Neural crest cell (in vitro differentiated cells): Measurements from ENCODE around the gene PSTPIP1. TPM values are rescaled to one million over a fixed set of nuclear protein-coding genes. Genes with fewer than 3 reads are reported as not detected.

Source experiments
- DNase-seq: peaks from one replicate; pipeline ENCODE4 v3.0.0; 2021; ENCODE audit warnings: low read depth, mixed read lengths, low spot score
- H3K27ac Mint-ChIP-seq: one replicate; pipeline ENCODE4 v1.8.0; 2021; ENCODE audit warnings: mild to moderate bottlenecking, mixed read lengths; ENCODE audit not compliant: unreplicated experiment
- H3K27me3 Mint-ChIP-seq: 2 replicates; pipeline ENCODE4 v1.8.0; 2021; ENCODE audit warnings: low read depth, mild to moderate bottlenecking, mixed read lengths
- H3K36me3 Mint-ChIP-seq: 2 replicates; pipeline ENCODE4 v1.8.0; 2021; ENCODE audit warnings: low read depth, mild to moderate bottlenecking, mixed read lengths
- H3K4me1 Mint-ChIP-seq: 2 replicates; pipeline ENCODE4 v1.8.0; 2021; ENCODE audit warnings: mixed read lengths
- H3K4me3 Mint-ChIP-seq: one replicate; pipeline ENCODE4 v1.8.0; 2021; ENCODE audit warnings: mild to moderate bottlenecking, mixed read lengths
- H3K9me3 Mint-ChIP-seq: 2 replicates; pipeline ENCODE4 v1.8.0; 2021; ENCODE audit warnings: mixed read lengths
- total RNA-seq: library from RNA; stranded (reverse); gene quantifications from 2 replicates; pipeline ENCODE4 v1.2.1, GENCODE V29; 2021
- TF ChIP-seq, protein P1 (sequence below): fragments of 200-600 bp; sonication (generic); conservative IDR thresholded peaks from 2 replicates; pipeline ENCODE4 v1.5.0; 2021; ENCODE audit warnings: antibody characterized with exemption, mild to moderate bottlenecking

The PSTPIP1 gene
- total RNA-seq, 1 donor from 2014 or later = 0.84 TPM

DNA sequence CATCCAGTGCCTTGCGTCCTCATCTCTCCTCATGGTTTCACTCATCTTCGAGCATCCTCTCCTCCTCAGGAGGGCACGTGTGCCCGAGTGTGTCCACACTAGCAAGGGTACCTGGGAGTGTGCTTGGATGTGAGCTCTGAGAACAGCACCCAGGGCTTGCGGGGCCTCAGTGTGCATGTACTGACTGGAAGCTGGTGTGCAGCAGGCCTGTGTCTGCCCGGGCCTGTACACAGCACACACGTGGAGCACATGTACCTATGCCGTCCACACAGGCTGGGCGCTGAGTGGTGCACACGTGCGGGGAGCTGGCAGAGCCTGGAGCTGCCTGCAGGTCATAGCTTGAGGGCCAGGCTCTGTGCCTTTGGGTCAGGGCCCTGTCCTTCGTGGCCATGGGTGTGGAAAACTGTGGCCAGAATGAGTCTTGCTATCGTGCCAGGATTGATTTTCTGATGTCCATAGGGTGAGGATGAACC is 41.1 kb downstream of the PSTPIP1 start:
- Mint-ChIP-seq H3K9me3 (peaks cover 2% of the 10 kb centered on the region), H3K4me1 (peaks cover 14% of the 10 kb centered on the region), H3K27ac (peak overlapping the region; percentile 86), H3K4me3 (peak overlapping the region; percentile 64), H3K36me3 (peaks cover 15% of the 10 kb centered on the region), H3K27me3 (peaks cover 9% of the 10 kb centered on the region)
- DNase-seq = no peak
- TF ChIP-seq, protein P1, sequence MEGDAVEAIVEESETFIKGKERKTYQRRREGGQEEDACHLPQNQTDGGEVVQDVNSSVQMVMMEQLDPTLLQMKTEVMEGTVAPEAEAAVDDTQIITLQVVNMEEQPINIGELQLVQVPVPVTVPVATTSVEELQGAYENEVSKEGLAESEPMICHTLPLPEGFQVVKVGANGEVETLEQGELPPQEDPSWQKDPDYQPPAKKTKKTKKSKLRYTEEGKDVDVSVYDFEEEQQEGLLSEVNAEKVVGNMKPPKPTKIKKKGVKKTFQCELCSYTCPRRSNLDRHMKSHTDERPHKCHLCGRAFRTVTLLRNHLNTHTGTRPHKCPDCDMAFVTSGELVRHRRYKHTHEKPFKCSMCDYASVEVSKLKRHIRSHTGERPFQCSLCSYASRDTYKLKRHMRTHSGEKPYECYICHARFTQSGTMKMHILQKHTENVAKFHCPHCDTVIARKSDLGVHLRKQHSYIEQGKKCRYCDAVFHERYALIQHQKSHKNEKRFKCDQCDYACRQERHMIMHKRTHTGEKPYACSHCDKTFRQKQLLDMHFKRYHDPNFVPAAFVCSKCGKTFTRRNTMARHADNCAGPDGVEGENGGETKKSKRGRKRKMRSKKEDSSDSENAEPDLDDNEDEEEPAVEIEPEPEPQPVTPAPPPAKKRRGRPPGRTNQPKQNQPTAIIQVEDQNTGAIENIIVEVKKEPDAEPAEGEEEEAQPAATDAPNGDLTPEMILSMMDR = no peak

DNA sequence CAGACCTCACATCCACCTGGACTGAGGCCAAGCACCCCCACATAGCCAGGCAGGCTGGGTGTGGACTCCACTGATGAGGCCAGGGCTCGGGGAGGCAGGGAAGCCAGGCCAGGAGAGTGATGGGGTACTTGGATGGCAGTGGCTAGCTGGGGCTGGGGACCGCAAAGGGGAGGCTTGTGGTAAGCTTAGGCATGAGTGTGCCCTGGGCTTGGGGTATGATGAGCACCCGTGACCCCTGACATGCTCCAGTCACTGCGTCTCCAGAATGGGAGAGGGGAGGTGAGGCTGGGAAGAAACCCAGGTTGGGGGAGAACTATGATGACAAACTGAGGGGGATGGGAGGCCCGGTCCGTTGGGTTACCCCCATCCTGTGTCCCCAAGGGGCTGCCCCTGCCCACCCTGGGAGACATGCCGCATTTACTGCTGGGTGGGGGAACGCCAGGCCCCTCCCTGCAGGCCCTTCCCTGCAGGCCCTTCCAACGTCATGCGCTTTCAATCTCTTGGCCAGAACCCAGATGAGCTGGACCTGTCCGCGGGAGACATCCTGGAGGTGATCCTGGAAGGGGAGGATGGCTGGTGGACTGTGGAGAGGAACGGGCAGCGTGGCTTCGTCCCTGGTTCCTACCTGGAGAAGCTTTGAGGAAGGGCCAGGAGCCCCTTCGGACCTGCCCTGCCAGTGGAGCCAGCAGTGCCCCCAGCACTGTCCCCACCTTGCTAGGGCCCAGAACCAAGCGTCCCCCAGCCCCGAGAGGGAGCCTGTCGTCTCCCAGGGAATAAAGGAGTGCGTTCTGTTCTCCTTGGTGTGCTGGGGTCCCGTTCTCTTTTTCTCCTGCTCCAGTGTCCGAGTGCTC is 41.8 kb downstream of the PSTPIP1 start:
- peak overlapping the region; percentile 12 for H3K27ac Mint-ChIP-seq

DNA sequence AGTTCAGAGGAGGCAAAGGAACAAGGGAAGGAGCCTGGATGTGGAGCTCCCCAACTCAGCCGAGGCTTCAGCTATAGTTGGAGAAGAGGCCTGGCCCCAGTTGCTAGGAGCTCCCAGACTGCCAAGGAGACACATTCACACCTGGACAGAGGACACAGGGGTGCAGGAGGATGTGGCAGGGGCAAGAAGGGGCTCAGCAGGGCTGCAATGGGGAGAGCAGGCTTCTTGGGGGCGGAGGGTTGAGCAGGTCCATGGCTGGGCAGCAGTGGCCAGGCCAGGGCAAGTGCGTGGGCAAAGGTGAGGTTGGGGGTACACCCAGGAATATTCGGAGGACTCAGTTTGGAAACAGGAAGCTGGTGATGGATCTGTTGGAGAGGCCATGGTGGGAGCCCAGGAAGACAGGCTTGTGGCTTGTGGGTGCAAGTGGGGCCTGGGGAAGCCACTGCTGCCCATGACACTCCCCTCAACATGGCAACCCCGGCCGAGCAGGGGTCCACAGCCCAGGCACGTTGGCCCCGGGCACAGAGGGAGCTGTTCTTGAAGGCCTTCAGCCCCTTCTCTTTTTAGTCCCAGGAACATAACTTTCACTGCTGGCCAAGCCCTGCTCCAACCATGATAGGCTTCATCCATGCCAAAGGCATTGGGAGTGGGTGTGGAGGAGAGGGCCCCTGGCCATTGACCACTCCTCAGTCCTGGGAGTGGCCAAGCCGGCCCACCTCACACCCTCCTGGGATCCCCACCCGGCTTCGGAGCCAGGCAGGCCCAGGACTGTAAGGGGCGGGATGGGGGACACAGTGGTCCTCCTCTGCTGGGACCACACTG is 42.7 kb downstream of the PSTPIP1 start:
- H3K4me1 Mint-ChIP-seq = peaks cover 4% of the 10 kb centered on the region
- no peak for DNase-seq
- peaks cover 2% of the 10 kb centered on the region for H3K9me3 Mint-ChIP-seq
- peaks cover 16% of the 10 kb centered on the region for H3K36me3 Mint-ChIP-seq
- H3K27ac Mint-ChIP-seq = peak overlapping the region; percentile 19
- no peak overlapping the region for H3K4me3 Mint-ChIP-seq
- TF ChIP-seq, protein P1 = no peak
- H3K27me3 Mint-ChIP-seq = peaks cover 9% of the 10 kb centered on the region

More for the DNA sequence above, 41.8 kb downstream of the PSTPIP1 start:
- H3K4me3 Mint-ChIP-seq = peak overlapping the region; percentile 64
- H3K4me1 Mint-ChIP-seq = peaks cover 8% of the 10 kb centered on the region
- peaks cover 16% of the 10 kb centered on the region for H3K36me3 Mint-ChIP-seq
- TF ChIP-seq, protein P1 = no peak
- H3K27me3 Mint-ChIP-seq = peaks cover 9% of the 10 kb centered on the region
- DNase-seq = no peak
- peaks cover 2% of the 10 kb centered on the region for H3K9me3 Mint-ChIP-seq

DNA sequence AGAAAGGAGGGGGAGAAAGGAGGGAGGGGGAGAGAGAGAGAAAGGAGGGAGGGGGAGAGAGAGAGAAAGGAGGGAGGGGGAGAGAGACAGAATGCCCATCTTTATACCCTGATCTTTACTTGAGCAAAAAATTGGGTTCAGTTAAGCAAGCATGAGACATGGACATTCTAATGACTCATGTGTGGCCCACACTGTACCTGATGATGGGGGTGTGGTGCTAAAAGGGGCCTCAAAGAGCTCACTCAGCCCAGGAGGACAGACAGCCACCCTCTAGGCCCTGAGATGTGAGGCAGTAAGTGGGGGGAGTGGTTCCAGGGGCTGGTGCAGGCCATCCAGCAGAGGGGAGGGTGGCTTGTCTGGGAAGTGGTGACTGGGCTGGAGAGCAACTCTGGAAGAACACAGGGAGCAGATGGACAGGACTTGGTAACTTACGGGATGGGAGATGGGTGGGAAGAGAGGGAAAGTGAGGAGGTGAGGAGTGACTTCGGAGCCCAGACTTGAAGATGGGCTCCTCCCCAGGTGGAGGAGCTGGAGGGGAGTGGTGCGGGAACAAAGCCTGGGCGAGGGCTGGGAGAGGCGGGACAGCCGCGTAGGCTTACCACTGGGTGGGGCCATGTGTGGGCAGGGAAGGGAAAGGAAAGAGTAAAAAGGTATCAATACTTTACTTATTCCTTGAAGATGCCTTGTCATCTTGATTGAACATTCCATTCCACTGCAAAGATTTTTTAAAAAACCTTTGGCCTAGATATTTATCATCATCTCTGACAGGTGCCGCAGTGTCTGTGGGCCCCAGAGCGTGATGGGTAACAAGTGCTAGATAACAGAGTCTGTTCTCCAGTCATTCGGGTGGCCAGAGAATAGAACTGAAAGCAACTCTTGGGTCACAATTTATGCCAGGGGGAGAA is 43.6 kb downstream of the PSTPIP1 start:
- Mint-ChIP-seq H3K27ac (no peak overlapping the region), H3K9me3 (peaks cover 2% of the 10 kb centered on the region), H3K4me3 (no peak overlapping the region), H3K4me1 (peaks cover 4% of the 10 kb centered on the region), H3K36me3 (peaks cover 20% of the 10 kb centered on the region), H3K27me3 (peaks cover 9% of the 10 kb centered on the region)
- no peak for DNase-seq
- TF ChIP-seq, protein P1 = no peak

DNA sequence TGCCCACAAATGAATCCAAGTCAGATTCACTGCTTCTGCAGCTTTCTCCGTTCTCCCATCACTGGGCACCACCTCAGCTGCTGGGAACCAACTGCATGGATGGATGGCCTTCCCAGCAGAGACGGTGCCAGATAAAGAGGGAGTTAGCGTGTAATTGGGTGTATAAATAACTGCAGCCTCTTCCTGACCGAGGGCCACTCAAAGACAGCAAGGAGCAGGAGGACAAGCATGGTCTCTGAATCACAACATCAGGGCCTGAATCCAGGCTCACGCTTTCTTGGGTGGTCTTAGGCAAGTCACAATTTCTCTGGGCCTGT is 44.2 kb downstream of the PSTPIP1 start:
- no peak overlapping the region for H3K27ac Mint-ChIP-seq
- H3K9me3 Mint-ChIP-seq = peaks cover 2% of the 10 kb centered on the region
- no peak for DNase-seq
- H3K4me3 Mint-ChIP-seq = no peak overlapping the region
- peaks cover 6% of the 10 kb centered on the region for H3K27me3 Mint-ChIP-seq
- peaks cover 4% of the 10 kb centered on the region for H3K4me1 Mint-ChIP-seq
- H3K36me3 Mint-ChIP-seq = peaks cover 23% of the 10 kb centered on the region
- TF ChIP-seq, protein P1 = no peak
